Measurements from ENCODE around the gene BTRC.

The BTRC gene

DNA sequence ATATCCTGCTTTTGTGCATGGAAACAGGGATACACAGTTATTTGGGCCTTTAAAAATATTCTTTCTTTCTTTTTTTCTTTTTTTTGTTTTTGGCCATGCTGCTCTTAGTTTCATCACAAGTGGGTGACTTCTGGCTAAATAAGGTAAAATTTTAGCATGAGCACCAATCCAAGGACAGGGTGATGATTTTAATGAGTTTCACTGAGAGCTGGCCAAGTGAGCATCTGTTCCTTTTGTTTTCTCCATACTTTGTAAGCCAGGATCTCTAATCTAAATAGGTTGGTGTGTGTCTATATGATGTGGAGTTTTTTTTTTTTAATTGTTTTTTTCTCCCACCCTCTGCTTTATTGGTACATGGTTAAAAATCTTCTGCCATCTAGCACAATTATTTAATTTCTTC is 127.3 kb downstream of the BTRC start:
- Histone ChIP-seq H3K9ac (ENCODE audit: low read length) (no peak overlapping the region), H3K4me1 (ENCODE audit: control insufficient read depth, insufficient read depth, low read length) (no peaks in the 10 kb centered on the region), H3K27me3 (ENCODE audit: control insufficient read depth, insufficient read depth, low read length) (no peaks in the 10 kb centered on the region), H3K9me3 (ENCODE audit: control insufficient read depth, low read length) (no peaks in the 10 kb centered on the region), H3K4me3 (ENCODE audit: low read length) (no peak overlapping the region), H3K36me3 (ENCODE audit: control insufficient read depth, insufficient read depth, low read length) (no peaks in the 10 kb centered on the region)

DNA sequence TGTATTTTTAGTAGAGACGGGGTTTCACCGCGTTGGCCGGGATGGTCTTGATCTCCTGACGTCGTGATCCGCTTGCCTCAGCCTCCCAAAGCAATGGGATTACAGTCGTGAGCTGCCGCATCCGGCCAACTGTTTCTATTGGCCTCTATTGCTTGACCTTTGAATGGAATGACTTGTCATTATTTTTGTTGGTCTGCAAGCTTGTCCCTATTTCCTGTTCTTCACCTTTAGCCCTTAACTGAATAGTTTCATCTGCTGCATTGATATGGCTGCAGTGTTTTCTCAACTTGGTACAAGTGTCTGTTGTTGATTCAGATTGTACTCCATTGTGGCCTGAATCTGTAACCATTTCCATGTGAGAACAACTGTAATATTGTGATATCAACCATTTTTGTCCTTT is 128.6 kb downstream of the BTRC start:
- H3K9ac ChIP-seq (ENCODE audit: low read length): no peak overlapping the region

DNA sequence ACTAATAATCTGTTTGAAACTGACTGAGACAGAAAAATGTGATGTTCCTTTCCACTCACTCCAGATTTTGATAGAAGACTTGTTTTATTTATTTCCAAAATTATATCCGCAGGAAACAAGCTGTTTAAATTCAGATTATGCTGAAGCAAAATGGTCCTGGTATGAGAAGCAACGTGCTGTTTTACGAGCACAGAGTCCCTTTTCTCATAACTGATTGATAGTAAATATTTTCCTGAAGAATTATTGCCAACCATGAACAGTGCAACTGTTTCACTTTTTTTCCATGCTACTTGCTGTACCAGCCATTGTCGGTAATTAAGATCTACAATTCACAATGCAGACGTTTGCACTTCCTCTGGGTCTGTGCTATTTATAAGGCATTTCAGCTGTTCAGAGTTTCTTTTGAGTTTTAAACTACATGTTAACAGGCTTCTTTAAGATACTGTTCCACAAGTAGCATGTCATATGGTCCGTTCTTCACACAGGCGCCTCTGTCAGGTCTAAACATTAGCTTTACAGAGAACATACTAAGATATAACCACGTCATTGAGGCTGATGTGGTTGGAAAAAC is 130.3 kb downstream of the BTRC start:
- Histone ChIP-seq H3K9me3 (ENCODE audit: control insufficient read depth, low read length) (no peaks in the 10 kb centered on the region), H3K4me1 (ENCODE audit: control insufficient read depth, insufficient read depth, low read length) (no peaks in the 10 kb centered on the region), H3K36me3 (ENCODE audit: control insufficient read depth, insufficient read depth, low read length) (no peaks in the 10 kb centered on the region), H3K4me3 (ENCODE audit: low read length) (no peak overlapping the region), H3K27me3 (ENCODE audit: control insufficient read depth, insufficient read depth, low read length) (no peaks in the 10 kb centered on the region), H3K9ac (ENCODE audit: low read length) (no peak overlapping the region)

More for the DNA sequence above, 128.6 kb downstream of the BTRC start:
- H3K27me3 ChIP-seq (ENCODE audit: control insufficient read depth, insufficient read depth, low read length): no peaks in the 10 kb centered on the region
- H3K36me3 ChIP-seq (ENCODE audit: control insufficient read depth, insufficient read depth, low read length): no peaks in the 10 kb centered on the region
- H3K4me1 ChIP-seq (ENCODE audit: control insufficient read depth, insufficient read depth, low read length): no peaks in the 10 kb centered on the region
- no peak overlapping the region for H3K4me3 ChIP-seq (ENCODE audit: low read length)
- H3K9me3 ChIP-seq (ENCODE audit: control insufficient read depth, low read length): no peaks in the 10 kb centered on the region

DNA sequence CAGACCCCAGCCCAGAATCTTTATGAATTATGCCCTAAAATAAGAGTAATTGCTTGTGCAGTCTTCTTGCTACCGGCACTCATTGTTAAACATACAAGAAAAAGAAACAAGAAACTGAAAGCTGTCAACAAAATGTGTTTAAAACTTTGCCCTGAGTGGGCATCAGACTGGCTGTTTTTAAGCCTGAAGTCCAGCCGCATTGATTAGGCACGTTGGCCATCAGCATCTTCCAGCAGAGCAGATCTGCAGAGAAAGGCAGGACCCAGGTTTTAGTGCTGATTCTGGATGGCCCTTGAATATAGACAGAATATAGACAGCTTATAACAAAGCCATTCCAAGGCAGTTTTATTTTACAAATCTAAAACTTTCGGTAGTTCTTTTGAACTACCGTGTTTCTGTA is 131.2 kb downstream of the BTRC start:
- Histone ChIP-seq H3K9ac (ENCODE audit: low read length) (no peak overlapping the region), H3K4me3 (ENCODE audit: low read length) (no peak overlapping the region), H3K36me3 (ENCODE audit: control insufficient read depth, insufficient read depth, low read length) (no peaks in the 10 kb centered on the region), H3K27me3 (ENCODE audit: control insufficient read depth, insufficient read depth, low read length) (no peaks in the 10 kb centered on the region), H3K4me1 (ENCODE audit: control insufficient read depth, insufficient read depth, low read length) (no peaks in the 10 kb centered on the region), H3K9me3 (ENCODE audit: control insufficient read depth, low read length) (no peaks in the 10 kb centered on the region)

DNA sequence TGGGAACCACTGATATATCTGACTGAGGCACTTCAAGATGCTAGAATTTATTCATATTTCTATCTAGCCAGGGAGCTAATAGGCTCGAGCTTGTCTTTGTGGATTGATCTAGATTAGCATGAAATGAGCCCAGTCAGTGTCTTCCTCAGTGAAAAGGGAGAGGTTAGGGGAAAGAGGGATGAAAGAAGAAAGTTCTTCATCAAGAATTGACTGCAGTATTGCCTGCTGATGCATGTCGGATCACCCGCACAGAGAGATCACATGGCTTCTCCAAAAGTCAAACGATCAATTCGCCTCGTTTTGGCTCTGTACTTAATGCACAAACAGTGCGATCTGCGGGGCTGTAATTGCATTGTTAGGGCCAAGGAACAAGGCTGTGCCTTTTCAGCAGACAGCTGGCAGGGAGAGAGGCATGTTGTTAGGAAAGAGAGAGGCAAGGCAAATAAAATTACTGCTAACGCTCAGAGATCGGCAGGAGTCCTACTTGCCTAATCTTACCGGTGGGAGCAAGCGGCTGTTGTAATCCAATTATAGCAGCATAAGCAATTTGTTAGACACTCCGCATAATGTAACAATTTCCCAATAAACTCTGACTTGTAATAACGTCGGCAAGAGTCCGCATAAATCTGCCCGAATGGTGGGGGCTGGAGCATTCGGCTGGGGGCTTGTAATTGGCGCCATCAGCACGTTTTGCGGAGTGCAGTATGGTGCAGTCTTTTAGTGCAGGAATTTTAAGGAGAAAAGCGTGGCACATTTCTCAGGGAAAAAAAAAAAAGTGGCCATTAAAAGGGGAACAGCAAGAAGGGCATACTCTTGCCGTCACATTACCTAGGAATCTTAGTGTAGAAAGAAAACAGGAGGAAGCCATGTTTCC is 132.0 kb downstream of the BTRC start:
- no peak overlapping the region for H3K4me3 ChIP-seq (ENCODE audit: low read length)
- no peak overlapping the region for H3K9ac ChIP-seq (ENCODE audit: low read length)
- no peaks in the 10 kb centered on the region for H3K4me1 ChIP-seq (ENCODE audit: control insufficient read depth, insufficient read depth, low read length)
- no peaks in the 10 kb centered on the region for H3K27me3 ChIP-seq (ENCODE audit: control insufficient read depth, insufficient read depth, low read length)
- no peaks in the 10 kb centered on the region for H3K9me3 ChIP-seq (ENCODE audit: control insufficient read depth, low read length)
- no peaks in the 10 kb centered on the region for H3K36me3 ChIP-seq (ENCODE audit: control insufficient read depth, insufficient read depth, low read length)

DNA sequence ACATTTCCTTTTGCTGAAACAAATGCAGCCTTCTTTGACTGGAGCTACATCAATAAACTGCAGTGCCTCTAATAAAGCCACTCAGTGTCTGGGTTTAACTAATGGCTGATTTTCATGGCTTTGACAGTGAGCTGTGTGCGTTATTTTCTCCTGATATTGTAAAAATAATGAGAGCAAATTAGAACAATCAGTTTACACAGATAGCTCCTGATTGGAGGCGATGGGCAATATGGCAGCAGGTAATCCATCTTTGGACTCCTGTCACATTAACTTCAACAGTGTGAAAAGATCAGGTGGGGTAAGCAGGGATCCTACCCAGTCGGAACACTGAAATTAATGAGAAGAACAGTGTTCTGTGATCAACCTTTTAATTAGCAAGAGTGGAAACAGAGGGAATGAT is 133.4 kb downstream of the BTRC start:
- H3K4me1 ChIP-seq (ENCODE audit: control insufficient read depth, insufficient read depth, low read length): no peaks in the 10 kb centered on the region
- no peaks in the 10 kb centered on the region for H3K36me3 ChIP-seq (ENCODE audit: control insufficient read depth, insufficient read depth, low read length)
- no peak overlapping the region for H3K9ac ChIP-seq (ENCODE audit: low read length)
- no peaks in the 10 kb centered on the region for H3K9me3 ChIP-seq (ENCODE audit: control insufficient read depth, low read length)
- no peaks in the 10 kb centered on the region for H3K27me3 ChIP-seq (ENCODE audit: control insufficient read depth, insufficient read depth, low read length)
- no peak overlapping the region for H3K4me3 ChIP-seq (ENCODE audit: low read length)

DNA sequence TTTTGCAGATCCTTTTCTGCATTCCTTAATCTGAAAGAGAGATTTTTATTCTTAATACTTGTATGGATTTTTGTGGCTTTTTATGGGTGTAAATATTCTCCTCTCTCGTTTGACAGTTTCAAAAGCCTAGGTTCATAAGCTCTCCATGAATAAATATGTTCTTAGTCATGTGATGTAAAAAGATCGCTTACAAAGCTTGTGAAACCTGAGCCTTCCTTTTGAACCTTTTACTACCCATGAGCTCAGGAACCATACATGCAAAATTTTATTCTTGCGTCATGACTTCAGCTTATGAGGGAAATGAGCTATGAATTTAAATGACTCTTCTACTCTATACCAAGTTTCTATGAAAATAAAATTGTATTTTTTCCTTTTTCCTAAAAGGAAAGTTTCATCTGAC is 135.4 kb downstream of the BTRC start:
- no peaks in the 10 kb centered on the region for H3K36me3 ChIP-seq (ENCODE audit: control insufficient read depth, insufficient read depth, low read length)
- no peaks in the 10 kb centered on the region for H3K9me3 ChIP-seq (ENCODE audit: control insufficient read depth, low read length)
- H3K4me1 ChIP-seq (ENCODE audit: control insufficient read depth, insufficient read depth, low read length): no peaks in the 10 kb centered on the region
- H3K4me3 ChIP-seq (ENCODE audit: low read length): no peak overlapping the region
- H3K9ac ChIP-seq (ENCODE audit: low read length): no peak overlapping the region
- no peaks in the 10 kb centered on the region for H3K27me3 ChIP-seq (ENCODE audit: control insufficient read depth, insufficient read depth, low read length)

DNA sequence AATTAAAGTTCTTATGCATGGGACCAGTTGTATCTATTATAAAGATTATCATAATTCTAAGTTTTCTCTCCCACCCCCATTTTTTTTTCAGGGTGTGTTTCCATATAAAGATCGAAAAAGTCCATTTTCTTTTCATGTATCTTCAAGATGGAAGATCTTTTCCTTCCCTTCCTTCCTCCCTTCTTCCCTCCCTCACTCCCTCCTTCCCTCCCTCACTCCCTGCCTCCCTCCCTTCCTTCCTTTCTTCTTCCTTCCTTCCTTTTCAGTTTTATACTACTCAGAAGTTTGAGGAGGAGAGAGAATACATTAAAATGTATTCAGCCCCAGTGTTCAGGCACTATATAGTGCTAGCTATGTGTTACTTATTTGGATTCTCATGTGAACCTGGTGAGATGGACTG is 136.1 kb downstream of the BTRC start:
- Histone ChIP-seq H3K9me3 (ENCODE audit: control insufficient read depth, low read length) (no peaks in the 10 kb centered on the region), H3K9ac (ENCODE audit: low read length) (no peak overlapping the region), H3K4me3 (ENCODE audit: low read length) (no peak overlapping the region), H3K4me1 (ENCODE audit: control insufficient read depth, insufficient read depth, low read length) (no peaks in the 10 kb centered on the region), H3K27me3 (ENCODE audit: control insufficient read depth, insufficient read depth, low read length) (no peaks in the 10 kb centered on the region), H3K36me3 (ENCODE audit: control insufficient read depth, insufficient read depth, low read length) (no peaks in the 10 kb centered on the region)

DNA sequence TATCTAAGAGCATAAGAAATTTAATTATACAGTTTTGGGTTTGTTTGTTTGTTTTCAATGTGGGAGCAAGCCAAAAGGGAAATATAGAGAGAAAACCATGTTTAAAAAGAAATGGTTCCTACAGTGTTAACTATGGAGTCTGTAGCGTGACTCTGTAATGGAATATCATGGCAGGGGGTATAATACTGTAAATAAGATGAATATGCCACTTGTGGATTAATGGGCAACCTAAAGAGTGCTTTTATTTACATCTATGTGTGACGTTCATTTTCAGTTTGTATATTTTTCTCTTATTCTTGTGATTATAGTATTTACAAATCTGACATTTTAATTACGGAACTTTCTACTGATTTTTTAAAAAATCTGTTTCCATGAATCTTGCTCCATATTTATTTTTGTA is 138.2 kb downstream of the BTRC start:
- Histone ChIP-seq H3K9ac (ENCODE audit: low read length) (no peak overlapping the region), H3K27me3 (ENCODE audit: control insufficient read depth, insufficient read depth, low read length) (no peaks in the 10 kb centered on the region), H3K4me1 (ENCODE audit: control insufficient read depth, insufficient read depth, low read length) (no peaks in the 10 kb centered on the region), H3K4me3 (ENCODE audit: low read length) (no peak overlapping the region), H3K36me3 (ENCODE audit: control insufficient read depth, insufficient read depth, low read length) (no peaks in the 10 kb centered on the region), H3K9me3 (ENCODE audit: control insufficient read depth, low read length) (no peaks in the 10 kb centered on the region)

DNA sequence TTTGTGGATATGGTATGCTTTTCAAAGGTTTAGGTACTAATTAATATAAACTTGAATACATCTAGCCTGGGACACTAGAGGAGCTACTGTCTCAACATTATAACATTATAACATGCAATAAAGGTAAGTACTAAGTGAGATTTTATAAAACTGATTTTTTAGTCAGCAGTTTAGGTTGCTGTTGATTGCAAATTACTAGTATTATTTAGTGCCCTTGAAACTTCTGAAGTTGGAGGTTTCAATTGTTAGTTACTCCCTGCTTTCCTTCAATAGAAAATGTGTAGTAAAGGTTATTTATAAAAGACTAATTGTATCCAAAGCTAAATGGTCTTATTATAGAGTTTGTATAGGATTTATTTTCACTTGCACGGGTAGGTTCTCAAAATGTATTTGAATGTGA is 138.8 kb downstream of the BTRC start:
- Histone ChIP-seq H3K36me3 (ENCODE audit: control insufficient read depth, insufficient read depth, low read length) (no peaks in the 10 kb centered on the region), H3K27me3 (ENCODE audit: control insufficient read depth, insufficient read depth, low read length) (no peaks in the 10 kb centered on the region), H3K4me1 (ENCODE audit: control insufficient read depth, insufficient read depth, low read length) (no peaks in the 10 kb centered on the region), H3K4me3 (ENCODE audit: low read length) (no peak overlapping the region), H3K9ac (ENCODE audit: low read length) (no peak overlapping the region), H3K9me3 (ENCODE audit: control insufficient read depth, low read length) (no peaks in the 10 kb centered on the region)

DNA sequence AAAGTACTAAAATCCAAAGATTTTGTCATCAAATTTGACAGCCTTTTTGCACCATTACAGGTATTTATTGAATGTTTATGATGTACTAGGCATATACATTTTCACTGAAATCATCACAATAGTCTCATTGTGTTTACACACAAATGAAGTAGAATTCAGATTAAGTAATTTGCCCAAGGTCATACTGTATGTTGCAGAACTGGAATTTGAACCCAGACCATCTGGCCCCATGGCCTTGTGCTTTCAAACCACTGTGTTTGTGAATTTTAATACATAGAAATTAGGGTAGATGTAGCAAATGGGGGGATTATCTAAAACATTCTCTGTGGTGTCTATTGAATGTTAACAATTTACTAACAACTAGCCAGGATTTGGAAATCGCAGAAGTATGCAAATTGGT is 139.3 kb downstream of the BTRC start:
- no peak overlapping the region for H3K9ac ChIP-seq (ENCODE audit: low read length)
- H3K36me3 ChIP-seq (ENCODE audit: control insufficient read depth, insufficient read depth, low read length): no peaks in the 10 kb centered on the region
- no peaks in the 10 kb centered on the region for H3K27me3 ChIP-seq (ENCODE audit: control insufficient read depth, insufficient read depth, low read length)
- H3K4me1 ChIP-seq (ENCODE audit: control insufficient read depth, insufficient read depth, low read length): no peaks in the 10 kb centered on the region
- H3K9me3 ChIP-seq (ENCODE audit: control insufficient read depth, low read length): no peaks in the 10 kb centered on the region
- H3K4me3 ChIP-seq (ENCODE audit: low read length): no peak overlapping the region

DNA sequence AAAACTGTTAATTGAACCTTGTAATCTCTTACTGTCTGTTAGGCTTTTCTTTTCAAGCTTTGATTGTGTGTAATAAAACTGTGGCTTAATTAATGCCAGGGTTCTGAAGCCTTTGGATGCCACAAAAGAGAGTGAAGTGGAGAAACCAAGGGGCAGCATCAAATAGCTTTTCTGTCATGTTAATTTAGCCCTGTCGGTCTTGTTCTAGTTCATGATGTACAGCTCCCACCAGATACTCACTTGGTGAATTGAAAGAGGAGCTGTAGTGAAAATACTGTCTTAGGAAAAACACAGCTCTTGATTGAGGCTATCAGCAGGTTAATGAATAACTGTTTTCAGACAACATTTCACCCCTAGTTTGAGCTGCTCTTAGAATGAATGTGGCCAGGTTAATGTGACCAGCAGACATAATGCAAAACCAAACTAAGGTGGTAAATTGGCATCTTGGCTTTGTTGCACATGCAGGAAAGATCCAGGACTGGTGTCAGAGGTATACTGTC is 139.9 kb downstream of the BTRC start:
- Histone ChIP-seq H3K9me3 (ENCODE audit: control insufficient read depth, low read length) (no peaks in the 10 kb centered on the region), H3K36me3 (ENCODE audit: control insufficient read depth, insufficient read depth, low read length) (no peaks in the 10 kb centered on the region), H3K4me1 (ENCODE audit: control insufficient read depth, insufficient read depth, low read length) (no peaks in the 10 kb centered on the region), H3K27me3 (ENCODE audit: control insufficient read depth, insufficient read depth, low read length) (no peaks in the 10 kb centered on the region), H3K4me3 (ENCODE audit: low read length) (no peak overlapping the region), H3K9ac (ENCODE audit: low read length) (no peak overlapping the region)

Data from mucosa of stomach (tissue), 1 donor.